Uterus (tissue), 4 donors: ENCODE data around the gene ANHX. TPM values are rescaled to one million over a fixed set of nuclear protein-coding genes. Genes with fewer than 3 reads are reported as not detected.

Experiments used
- small RNA-seq: library from RNA; depleted of rRNA; stranded (forward); fragments of <200 nt; gene quantifications from one replicate; pipeline ENCODE3, GENCODE V24; 2016
- total RNA-seq, 4 donors: library from RNA; depleted of rRNA in 3 of 4; stranded (reverse); fragments of >200 nt in 3 of 4; gene quantifications; one replicate each; pipeline versions ENCODE4 v1.1.0 to v1.2.4, GENCODE V29; 2014 to 2023
- donor health status: DM: yes; HTN: yes; CAD: no.

The ANHX gene
- total RNA-seq, 4 donors from 2014 or later, result 0.28 TPM; not detected in 3

Small RNA genes within 50 kb of the gene (small RNA-seq; reads per million reads assigned to genes)
- gene RF00019, result not detected
- gene RNU6-717P, result not detected

Other genes starting within 250 kb of the ANHX start
- 10 to 100 TPM in 3 of 4 donors, 1 to 10 TPM in 1; 7.2 to 38.7 (median 17.7) TPM for gene ZNF26, start 249.5 kb downstream of the ANHX start, total RNA-seq
- 100 to 1,000 TPM in 1 of 4 donors, 10 to 100 TPM in 3; 29.7 to 452 (median 75.6) TPM for gene ZNF84, start 198.4 kb downstream of the ANHX start, total RNA-seq
- gene ZNF140, start 155.0 kb downstream of the ANHX start, total RNA-seq, result 10 to 100 TPM in 3 of 4 donors, 1 to 10 TPM in 1; 3.6 to 53.8 (median 19.6) TPM
- gene ZNF891, start 105.6 kb downstream of the ANHX start, total RNA-seq, result 1 to 10 TPM; 4.1 to 9.8 (median 6.8) TPM
- 10 to 100 TPM; 17.9 to 35.9 (median 20.6) TPM for gene ZNF10, start 105.2 kb downstream of the ANHX start, total RNA-seq
- gene ZNF268, start 54.4 kb downstream of the ANHX start, total RNA-seq, result 10 to 100 TPM in 3 of 4 donors, 1 to 10 TPM in 1; 2.1 to 80.9 (median 23.8) TPM